Pancreas (tissue), 10 donors: ENCODE results near the gene GALNT9. TPM values are rescaled to one million over a fixed set of nuclear protein-coding genes. Genes with fewer than 3 reads are reported as not detected.

Source experiments
- ATAC-seq, 4 donors: fragments of 200-7000 bp; cut with Tn5 transposase; one replicate each; pipeline versions ENCODE4 v1.8.0 to v1.9.1; 2020; ENCODE audit warnings: mild to moderate bottlenecking in 4 of 4, moderate library complexity in 4 of 4
- DNase-seq, 6 donors: peaks; one replicate each; pipeline ENCODE4 v3.0.0-alpha.2; 2020
- FAIRE-seq: peaks from 2 replicates; lab custom pipeline; 2012; peaks lifted over from hg19 to GRCh38; lab: Jason Lieb, UNC
- H3K27ac ChIP-seq, 4 donors: fragments of 200-600 bp; sonication (generic); 1 replicate in 3 of 4; 2 replicates in 1 of 4; pipeline versions ENCODE4 v1.5.0 to v1.8.0; 2020
- H3K27me3 ChIP-seq, 4 donors: fragments of 200-600 bp; one replicate each; pipeline ENCODE4 v1.8.0; 2021
- H3K36me3 ChIP-seq, 3 donors: fragments of 200-600 bp; sonication (generic) in 1 of 3; one replicate each; pipeline versions ENCODE4 v1.5.0 to v1.8.0; 2020 to 2021
- H3K4me1 ChIP-seq, 3 donors: fragments of 200-600 bp; one replicate each; pipeline ENCODE4 v1.8.0; 2021
- H3K4me3 ChIP-seq, 4 donors: fragments of 200-600 bp; sonication (generic) in 2 of 4; one replicate each; pipeline versions ENCODE4 v1.5.0 to v1.8.0; 2020 to 2021
- H3K9me3 ChIP-seq, 4 donors: fragments of 200-600 bp; one replicate each; pipeline ENCODE4 v1.8.0; 2021
- CTCF ChIP-seq, 4 donors: fragments of 200-600 bp; sonication (generic) in 3 of 4; IDR thresholded peaks; one replicate each; pipeline versions ENCODE4 v1.5.0 to v1.8.0; 2021; ENCODE audit warnings: antibody characterized with exemption in 4 of 4
- WGBS, 2 donors: extraction: QIAGEN DNeasy Blood & Tissue Kit; methylation state at CpG; one replicate each; pipeline ENCODE4 v1.1.7; 2013; 5-methylcytosine and 5-hydroxymethylcytosine counted together
- intact Hi-C, 3 donors: fragments of 100-400 bp; cut with DNase I; formaldehyde crosslinking; loops; one replicate each; pipeline versions ENCODE4 v1.11.1 to v1.14.2; 2022
- polyA plus RNA-seq, 2 donors: library from polyadenylated mRNA; stranded (reverse); fragments of 200-250 nt; gene quantifications; one replicate each; pipeline ENCODE4 v1.2.3, GENCODE V29; 2013
- total RNA-seq, 6 donors: library from RNA; stranded (reverse); fragmentation: NEBNext Ultra II Directional in 4 of 6; extraction: Animal tissue kit (Norgen Biotek cat#: 25700) in 4 of 6; gene quantifications; one replicate each; pipeline versions ENCODE4 v1.2.1 to v1.2.4, GENCODE V29; 2021 to 2023
- donor health status: healthy with polysubstance abuse.
- donor health status: DM: no; HTN: no; CAD: no; lungs with moderate emphysema.
- donor health status: DM: no; HTN: no; CAD: no.
- donor health status: control.
- donor health status: control.
- donor health status: Bipolar disorder and iron deficiency.
- donor health status: DM: yes; HTN: yes; CAD: no.
- donor health status: DM: no; HTN: no; CAD: no.
- donor health status: DM: no; HTN: no; CAD: no.
- donor health status: DM: yes; HTN: yes; CAD: no.

GALNT9 gene
- total and polyA plus RNA-seq, 8 donors, result 0.09 to 0.46 (median 0.25) TPM; not detected in 5

- intact Hi-C loops, result no loop called here
- FAIRE-seq, result no peak
- WGBS, 2 donors, result 74 to 80% methylated on average over 20 of the region's 20 CpGs
Measured at GRCh38 chr12:132338311-132338710, 8.9 kb upstream of the GALNT9 start.

GRCh38 chr12:132337557-132337956, 8.2 kb upstream of the GALNT9 start:
- H3K27ac ChIP-seq, result no peak overlapping the region
- ATAC-seq (no peak), FAIRE-seq (no peak), DNase-seq (no peak)
- H3K36me3 ChIP-seq, result no peaks in the 10 kb centered on the region
- 79 to 84% methylated on average over 26 to 27 of the region's 27 CpGs for WGBS, 2 donors
- no peaks in the 10 kb centered on the region for H3K9me3 ChIP-seq
- no peaks in the 10 kb centered on the region for H3K4me1 ChIP-seq
- intact Hi-C loops, result no loop called here
- H3K27me3 ChIP-seq, result peaks cover 0 to 8% (median 0%) of the 10 kb centered on the region in 4 donors
- no peak overlapping the region for H3K4me3 ChIP-seq
- no peak for TF ChIP-seq CTCF (IDR thresholded peaks at IDR 0.05)

More at GRCh38 chr12:132338311-132338710, 8.9 kb upstream of the GALNT9 start:
- Histone ChIP-seq H3K4me3 (no peak overlapping the region), H3K36me3 (no peaks in the 10 kb centered on the region), H3K9me3 (no peaks in the 10 kb centered on the region), H3K27ac (no peak overlapping the region), H3K27me3 (peaks cover 0 to 8% (median 0%) of the 10 kb centered on the region in 4 donors), H3K4me1 (no peaks in the 10 kb centered on the region)
- TF ChIP-seq CTCF (IDR thresholded peaks at IDR 0.05), result no peak
- DNase-seq (no peak), ATAC-seq (no peak)

- Histone ChIP-seq H3K4me3 (no peak overlapping the region), H3K9me3 (no peaks in the 10 kb centered on the region), H3K4me1 (no peaks in the 10 kb centered on the region), H3K27ac (no peak overlapping the region), H3K36me3 (no peaks in the 10 kb centered on the region), H3K27me3 (peaks cover 0 to 8% (median 3%) of the 10 kb centered on the region in 4 donors)
- DNase-seq (no peak), ATAC-seq (no peak), FAIRE-seq (no peak)
- 84 to 85% methylated on average over 41 of the region's 41 CpGs for WGBS, 2 donors
- intact Hi-C loops, result no loop called here
- TF ChIP-seq CTCF (IDR thresholded peaks at IDR 0.05), result no peak
Measured at GRCh38 chr12:132336451-132337413, 7.3 kb upstream of the GALNT9 start.

- ATAC-seq, result no peak
- peak in 1 of 6 donors; percentile 3 for DNase-seq
- peaks cover 0 to 8% (median 3%) of the 10 kb centered on the region in 4 donors for H3K27me3 ChIP-seq
- no peak overlapping the region for H3K4me3 ChIP-seq
- 63 to 71% methylated on average over 11 of the region's 11 CpGs for WGBS, 2 donors
- H3K27ac ChIP-seq, result no peak overlapping the region
- H3K4me1 ChIP-seq, result no peaks in the 10 kb centered on the region
- no peaks in the 10 kb centered on the region for H3K9me3 ChIP-seq
- no peak for FAIRE-seq
- no peak for TF ChIP-seq CTCF (IDR thresholded peaks at IDR 0.05)
- H3K36me3 ChIP-seq, result no peaks in the 10 kb centered on the region
- intact Hi-C loops, result no loop called here
Measured at GRCh38 chr12:132335179-132335756, 5.9 kb upstream of the GALNT9 start.
